Endothelial cell of umbilical vein (primary cell): ENCODE data around the gene RNF151. TPM values are rescaled to one million over a fixed set of nuclear protein-coding genes. Genes with fewer than 3 reads are reported as not detected.

ENCODE experiments used
- BruUV-seq: library from RNA; stranded (reverse); fragments of 400-500 nt; replicated peaks from 2 replicates; lab custom pipeline; 2021; lab: Mats Ljungman, UMichigan
- CTCF ChIA-PET: fragments of 300-600, 350-600 bp; sonication (Branson Sonifier 250); formaldehyde crosslinking; loops from one replicate; lab custom pipeline; 2021; ENCODE audit warnings: antibody characterized with exemption, inconsistent platforms; lab: Charles Lee
- POLR2A ChIA-PET: fragments of 300-600, 350-600 bp; sonication (Branson Sonifier 250); formaldehyde crosslinking; loops from one replicate; lab custom pipeline; 2021; ENCODE audit warnings: antibody characterized with exemption, inconsistent platforms; lab: Charles Lee
- DNase-seq: peaks from one replicate; pipeline ENCODE4 v3.0.0-alpha.2; 2011; ENCODE audit warnings: low read depth, low spot score
- FAIRE-seq: peaks from 2 replicates; lab custom pipeline; 2011; peaks lifted over from hg19 to GRCh38; lab: Jason Lieb, UNC
- H2AFZ ChIP-seq: 2 replicates; pipeline ENCODE4 v1.6.0; 2012; ENCODE audit warnings: low read depth, low read length, control low read depth, inconsistent platforms
- H3K27ac ChIP-seq: 2 replicates; pipeline ENCODE4 v1.5.1; 2011; ENCODE audit warnings: low read depth, mild to moderate bottlenecking, control low read depth, low read length, moderate library complexity; ENCODE audit not compliant: insufficient read depth
- H3K27me3 ChIP-seq, 2 experiments: 2 replicates each; pipeline versions ENCODE4 v1.6.0 to v1.6.1; 2011; ENCODE audit warnings: low read length in 2 of 2, mixed read lengths in 1 of 2; ENCODE audit not compliant: control insufficient read depth in 2 of 2, insufficient read depth in 2 of 2
- H3K36me3 ChIP-seq, 2 experiments: 2 replicates in 1 of 2; 3 replicates in 1 of 2; pipeline ENCODE4 v1.5.1; 2011; ENCODE audit warnings: low read length in 2 of 2, mild to moderate bottlenecking in 1 of 2, moderate library complexity in 1 of 2; ENCODE audit not compliant: control insufficient read depth in 2 of 2, insufficient read depth in 2 of 2; ENCODE audit errors: extremely low read depth in 1 of 2
- H3K4me1 ChIP-seq: 3 replicates; pipeline ENCODE4 v1.5.1; 2011; ENCODE audit warnings: mild to moderate bottlenecking, low read length; ENCODE audit not compliant: control insufficient read depth, insufficient read depth; ENCODE audit errors: extremely low read depth
- H3K4me2 ChIP-seq: 2 replicates; pipeline ENCODE4 v1.6.1; 2011; ENCODE audit warnings: low read length, control low read depth, mixed read lengths; ENCODE audit not compliant: insufficient read depth
- H3K4me3 ChIP-seq, 3 experiments: fragments of 200-600 bp in 1 of 3; sonication (generic), shearing (Covaris generic) in 1 of 3; replicated peaks in 1 of 3; 2 replicates each; pipeline ENCODE4 v1.5.1; 2011 to 2016; ENCODE audit warnings: control low read depth in 3 of 3, low read length in 3 of 3, mild to moderate bottlenecking in 2 of 3, inconsistent platforms in 1 of 3, low read depth in 1 of 3, moderate library complexity in 1 of 3; ENCODE audit not compliant: insufficient read depth in 1 of 3
- H3K79me2 ChIP-seq: 2 replicates; pipeline ENCODE4 v1.6.0; 2012; ENCODE audit warnings: low read length, inconsistent platforms; ENCODE audit not compliant: control insufficient read depth, insufficient read depth
- H3K9ac ChIP-seq: replicated peaks from 2 replicates; pipeline ENCODE3; 2011; ENCODE audit warnings: low read length, control low read depth; ENCODE audit not compliant: insufficient read depth; ENCODE audit errors: extremely low read depth
- H3K9me1 ChIP-seq: replicated peaks from 3 replicates; pipeline ENCODE4 v1.6.0; 2011; ENCODE audit warnings: mild to moderate bottlenecking, low read length; ENCODE audit not compliant: control insufficient read depth, insufficient read depth; ENCODE audit errors: extremely low read depth
- H3K9me3 ChIP-seq: replicated peaks from 2 replicates; pipeline ENCODE4 v1.5.1; 2012; ENCODE audit warnings: low read length, inconsistent platforms; ENCODE audit not compliant: control insufficient read depth, insufficient read depth
- H4K20me1 ChIP-seq: replicated peaks from 2 replicates; pipeline ENCODE3; 2011; ENCODE audit warnings: mild to moderate bottlenecking, low read length; ENCODE audit not compliant: control insufficient read depth, insufficient read depth; ENCODE audit errors: extremely low read depth
- CTCF ChIP-seq, 2 donors: IDR thresholded peaks; 1 replicate in 1 of 2; 2 replicates in 1 of 2; pipeline ENCODE4 v1.5.1; 2011; ENCODE audit warnings: low read length in 2 of 2, mild to moderate bottlenecking in 2 of 2, moderate library complexity in 2 of 2, control low read depth in 1 of 2, inconsistent platforms in 1 of 2, low read depth in 1 of 2; ENCODE audit not compliant: insufficient read depth in 1 of 2; ENCODE audit errors: extremely low read depth in 1 of 2
- EZH2 ChIP-seq: IDR thresholded peaks from 2 replicates; pipeline ENCODE4 v1.6.1; 2012; ENCODE audit warnings: borderline replicate concordance, low read depth, mild to moderate bottlenecking, moderate library complexity, low read length, inconsistent platforms; ENCODE audit not compliant: severe bottlenecking
- FOS ChIP-seq: IDR thresholded peaks from 2 replicates; pipeline ENCODE4 v1.6.1; 2011; ENCODE audit warnings: mild to moderate bottlenecking, low read length, moderate library complexity, borderline replicate concordance; ENCODE audit not compliant: insufficient read depth
- GATA2 ChIP-seq: IDR thresholded peaks from 2 replicates; pipeline ENCODE4 v1.7.0; 2011; ENCODE audit warnings: low read depth, mild to moderate bottlenecking, moderate library complexity, mixed read lengths, low read length; ENCODE audit not compliant: insufficient read length, insufficient read depth
- JUN ChIP-seq: IDR thresholded peaks from 2 replicates; pipeline ENCODE4 v1.6.1; 2011; ENCODE audit warnings: borderline replicate concordance, low read depth; ENCODE audit not compliant: insufficient read length, insufficient read depth
- MAX ChIP-seq: IDR thresholded peaks from 2 replicates; pipeline ENCODE4 v1.6.1; 2011; ENCODE audit not compliant: insufficient read depth, insufficient read length
- MYC ChIP-seq: IDR thresholded peaks from one replicate; pipeline ENCODE4 v1.6.1; 2011; ENCODE audit warnings: mild to moderate bottlenecking, low read depth, low read length
- POLR2A ChIP-seq: IDR thresholded peaks from 2 replicates; pipeline ENCODE4 v1.6.1; 2012; ENCODE audit warnings: low read depth, mild to moderate bottlenecking, control low read depth, low read length
- POLR2AphosphoS5 ChIP-seq: IDR thresholded peaks from 2 replicates; pipeline ENCODE4 v1.6.1; 2012; ENCODE audit warnings: low read depth, mild to moderate bottlenecking, control low read depth, low read length, moderate library complexity; ENCODE audit not compliant: insufficient read depth
- dilution Hi-C: fragments of 300-500 bp; cut with MboI; formaldehyde crosslinking; loops from one replicate; pipeline ENCODE4 v1.15.0; 2019; ENCODE audit warnings: low sequenced_read_pairs; ENCODE audit not compliant: extremely low pct_ligation_motif_present
- intact Hi-C: fragments of 100-400 bp; cut with micrococcal nuclease; formaldehyde crosslinking; loops from one replicate; pipeline ENCODE4 v1.10.0; 2022
- polyA plus RNA-seq, 4 experiments: library from polyadenylated mRNA; depleted of rRNA in 3 of 4; stranded (reverse) in 3 of 4; unstranded in 1 of 4; fragments of >200 nt; gene quantifications; 2 replicates each; pipeline versions ENCODE4 v1.2.1 to v1.2.3, GENCODE V29; 2011 to 2012; ENCODE audit warnings: missing spikeins in 1 of 4
- total RNA-seq: library from RNA; stranded (reverse); gene quantifications from 2 replicates; pipeline ENCODE4 v1.2.3, GENCODE V29; 2021

RNF151 gene
- total and polyA plus RNA-seq, 2 donors (not counting 3 experiments of a cell fraction or from before 2014, with no cell fraction given), result not detected

- CTCF ChIA-PET, result interaction anchor here (0.6 to 1.8 kb wide), 3 partner anchors 12 to 196 kb away, joined by 5 to 9 read pairs (median 5); no protein-coding TSS in a partner anchor
- peaks cover 12% of the 10 kb centered on the region for H3K4me1 ChIP-seq
- H4K20me1 ChIP-seq, result no peaks in the 10 kb centered on the region
- FAIRE-seq, result no peak
- H3K79me2 ChIP-seq, result no peaks in the 10 kb centered on the region
- TF ChIP-seq MAX (no peak), FOS (no peak), GATA2 (no peak), MYC (no peak), JUN (no peak), EZH2 (no peak), POLR2A (no peak), POLR2AphosphoS5 (no peak), CTCF (IDR thresholded peaks at IDR 0.05; ENCODE audit: extremely low read depth in 1 of 2, insufficient read depth in 1 of 2, low read depth in 1 of 2, low read length in 2 of 2) (no peak)
- H3K36me3 ChIP-seq, result peaks cover 0 to 5% of the 10 kb centered on the region in 2 experiments
- H3K4me2 ChIP-seq, result no peak overlapping the region
- no peak for DNase-seq
- dilution Hi-C loops (no loop called here), intact Hi-C loops (no loop called here)
- no peaks in the 10 kb centered on the region for H3K27me3 ChIP-seq
- no peak overlapping the region for H3K4me3 ChIP-seq
- H3K27ac ChIP-seq, result no peak overlapping the region
- POLR2A ChIA-PET, result no interaction called here
- H3K9ac ChIP-seq, result no peak overlapping the region
- no TSS peak for BruUV-seq
- no peak overlapping the region for H2AFZ ChIP-seq
- no peaks in the 10 kb centered on the region for H3K9me3 ChIP-seq
- no peaks in the 10 kb centered on the region for H3K9me1 ChIP-seq
These were observed 21.9 kb upstream of the RNF151 start for GRCh38 chr16:1944612-1945199.
